ENCODE measurements around the gene XK. TPM values are rescaled to one million over a fixed set of nuclear protein-coding genes. Genes with fewer than 3 reads are reported as not detected.

Gene XK
- total RNA-seq, 1 donor from 2014 or later = 1.1 TPM

DNA sequence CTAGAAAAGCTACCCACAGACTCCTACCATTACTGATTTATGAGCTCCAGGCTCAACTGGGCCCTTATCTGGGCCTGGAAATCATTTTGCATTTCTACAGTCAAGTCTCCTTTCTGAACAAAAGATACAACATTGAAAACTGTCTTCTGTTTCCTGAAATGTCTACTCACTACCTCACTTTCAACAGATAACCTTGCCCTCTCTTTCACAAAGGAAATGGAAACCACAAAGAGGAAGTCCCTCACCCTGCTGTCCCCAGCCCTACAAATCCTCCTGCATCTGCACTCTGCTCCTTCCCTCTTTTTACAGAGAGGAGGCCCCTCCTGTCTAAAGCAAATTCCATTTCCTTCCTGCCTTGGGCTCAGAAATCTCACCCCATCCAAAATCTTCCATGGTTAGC is 69.4 kb downstream of the XK start:
- peaks cover 13% of the 10 kb centered on the region for H3K9me3 Mint-ChIP-seq (ENCODE audit: low read depth)
- no peaks in the 10 kb centered on the region for H3K4me1 Mint-ChIP-seq (ENCODE audit: low read depth)
- H3K27me3 Mint-ChIP-seq = no peaks in the 10 kb centered on the region
- H3K36me3 Mint-ChIP-seq (ENCODE audit: insufficient read depth) = no peaks in the 10 kb centered on the region
- H3K4me3 Mint-ChIP-seq (ENCODE audit: low read depth) = no peak overlapping the region
- no peak for TF ChIP-seq CTCF (IDR thresholded peaks at IDR 0.05; ENCODE audit: unreplicated experiment)
- DNase-seq (ENCODE audit: low spot score, unreplicated experiment) = no peak
- H3K27ac Mint-ChIP-seq = no peak overlapping the region

DNA sequence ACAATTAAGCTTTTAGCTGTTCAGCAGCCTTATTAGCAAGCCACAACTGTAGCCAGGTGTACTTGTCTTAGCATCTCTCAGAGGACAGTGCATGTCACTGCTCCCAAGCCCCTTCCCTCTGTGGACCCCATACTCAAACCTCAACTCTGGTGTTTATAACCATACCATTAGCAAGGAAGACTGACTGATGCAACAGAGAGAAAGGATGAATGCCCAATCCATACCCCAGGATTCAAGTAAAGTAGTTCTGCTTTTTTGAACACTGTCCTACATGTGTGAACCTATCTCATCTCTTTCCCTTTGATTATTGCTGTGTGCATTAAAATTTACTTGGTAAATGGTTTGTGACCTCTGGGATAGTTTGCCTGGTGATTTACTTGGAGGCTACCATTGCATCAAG is 71.5 kb downstream of the XK start:
- TF ChIP-seq CTCF (IDR thresholded peaks at IDR 0.05; ENCODE audit: unreplicated experiment) = no peak
- H3K4me3 Mint-ChIP-seq (ENCODE audit: low read depth) = no peak overlapping the region
- no peaks in the 10 kb centered on the region for H3K4me1 Mint-ChIP-seq (ENCODE audit: low read depth)
- H3K27me3 Mint-ChIP-seq = no peaks in the 10 kb centered on the region
- no peak for DNase-seq (ENCODE audit: low spot score, unreplicated experiment)
- no peak overlapping the region for H3K27ac Mint-ChIP-seq
- peaks cover 12% of the 10 kb centered on the region for H3K9me3 Mint-ChIP-seq (ENCODE audit: low read depth)
- H3K36me3 Mint-ChIP-seq (ENCODE audit: insufficient read depth) = no peaks in the 10 kb centered on the region

GRCh38 chrX:37759351-37759750 is 73.8 kb downstream of the XK start:
- no peak overlapping the region for H3K27ac Mint-ChIP-seq
- no peak for TF ChIP-seq CTCF (IDR thresholded peaks at IDR 0.05; ENCODE audit: unreplicated experiment)
- no peaks in the 10 kb centered on the region for H3K4me1 Mint-ChIP-seq (ENCODE audit: low read depth)
- DNase-seq (ENCODE audit: low spot score, unreplicated experiment) = no peak
- no peak overlapping the region for H3K4me3 Mint-ChIP-seq (ENCODE audit: low read depth)
- H3K27me3 Mint-ChIP-seq = no peaks in the 10 kb centered on the region
- H3K9me3 Mint-ChIP-seq (ENCODE audit: low read depth) = peaks cover 9% of the 10 kb centered on the region
- H3K36me3 Mint-ChIP-seq (ENCODE audit: insufficient read depth) = no peaks in the 10 kb centered on the region

DNA sequence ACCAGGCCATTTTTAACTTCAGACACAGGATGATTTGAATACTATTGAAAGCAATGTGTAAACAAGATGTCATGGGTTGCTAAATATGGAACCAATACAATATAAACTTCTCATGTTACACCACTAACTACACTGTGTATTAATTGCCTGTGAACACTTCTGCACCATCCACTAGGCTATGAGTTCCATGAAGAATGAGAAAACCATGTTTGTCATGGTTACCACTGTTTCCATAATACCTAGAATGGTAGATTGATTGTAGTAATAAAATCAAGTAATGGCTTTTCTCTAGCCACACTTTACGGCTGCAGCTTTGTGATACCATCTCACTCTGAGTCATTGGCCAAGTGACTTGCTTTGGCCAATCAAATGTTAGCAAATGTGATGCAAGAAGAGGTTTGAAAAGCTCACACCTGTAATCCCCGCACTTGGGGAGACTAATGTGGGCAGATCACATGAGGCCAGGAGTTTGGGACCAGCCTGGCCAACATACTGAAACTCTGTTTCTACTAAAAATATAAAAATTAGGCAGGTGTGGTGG is 74.4 kb downstream of the XK start:
- Mint-ChIP-seq H3K27me3 (no peaks in the 10 kb centered on the region), H3K36me3 (ENCODE audit: insufficient read depth) (no peaks in the 10 kb centered on the region), H3K27ac (no peak overlapping the region), H3K4me1 (ENCODE audit: low read depth) (no peaks in the 10 kb centered on the region), H3K4me3 (ENCODE audit: low read depth) (no peak overlapping the region), H3K9me3 (ENCODE audit: low read depth) (peaks cover 9% of the 10 kb centered on the region)
- no peak for TF ChIP-seq CTCF (IDR thresholded peaks at IDR 0.05; ENCODE audit: unreplicated experiment)
- DNase-seq (ENCODE audit: low spot score, unreplicated experiment) = no peak

DNA sequence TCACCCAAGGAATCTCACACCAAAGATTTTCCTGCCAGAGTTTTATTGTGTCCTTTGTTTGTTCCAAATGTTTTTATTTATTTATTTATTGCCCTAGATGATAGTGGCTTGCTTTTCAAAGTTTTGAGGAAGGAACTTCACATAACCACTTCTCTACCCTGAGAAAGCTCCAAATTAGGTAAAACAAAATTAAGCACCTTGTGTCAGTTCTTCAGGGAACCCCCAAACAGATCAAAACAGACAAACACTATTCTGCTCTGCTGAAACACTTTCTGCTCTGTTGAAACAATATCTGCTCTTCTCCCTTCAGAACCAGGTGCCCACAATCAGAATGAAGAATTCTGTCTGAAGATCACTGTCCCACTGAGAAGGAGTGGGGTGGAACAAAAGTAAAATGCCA is 77.8 kb downstream of the XK start:
- Mint-ChIP-seq H3K9me3 (ENCODE audit: low read depth) (peaks cover 23% of the 10 kb centered on the region), H3K4me1 (ENCODE audit: low read depth) (no peaks in the 10 kb centered on the region), H3K4me3 (ENCODE audit: low read depth) (no peak overlapping the region), H3K27me3 (no peaks in the 10 kb centered on the region), H3K27ac (no peak overlapping the region), H3K36me3 (ENCODE audit: insufficient read depth) (no peaks in the 10 kb centered on the region)
- no peak for TF ChIP-seq CTCF (IDR thresholded peaks at IDR 0.05; ENCODE audit: unreplicated experiment)
- no peak for DNase-seq (ENCODE audit: low spot score, unreplicated experiment)

Data from progenitor cell of endocrine pancreas (in vitro differentiated cells).